IPS DF 6.9 (cell line): ENCODE results near the gene TGOLN2.

Experiments used
- DNase-seq: peaks from one replicate; pipeline ENCODE4 v3.0.0-alpha.2; 2013; ENCODE audit warnings: low read depth, low spot score
- H3K27ac ChIP-seq: one replicate; pipeline ENCODE4 v1.5.1; 2013; ENCODE audit warnings: low read length, control low read depth
- H3K27me3 ChIP-seq: 2 replicates; pipeline ENCODE4 v1.6.1; 2013; ENCODE audit warnings: mild to moderate bottlenecking, low read length; ENCODE audit not compliant: control insufficient read depth, insufficient read depth
- H3K36me3 ChIP-seq: 2 replicates; pipeline ENCODE4 v1.6.1; 2013; ENCODE audit warnings: low read length; ENCODE audit not compliant: control insufficient read depth, insufficient read depth
- H3K4me1 ChIP-seq: 2 replicates; pipeline ENCODE4 v1.6.1; 2013; ENCODE audit warnings: low read length; ENCODE audit not compliant: control insufficient read depth, insufficient read depth
- H3K4me3 ChIP-seq: 2 replicates; pipeline ENCODE4 v1.5.1; 2013; ENCODE audit warnings: mild to moderate bottlenecking, low read length
- H3K9me3 ChIP-seq: 2 replicates; pipeline ENCODE4 v1.6.1; 2013; ENCODE audit warnings: low read length, inconsistent platforms; ENCODE audit not compliant: control insufficient read depth, insufficient read depth
- WGBS: extraction: QIAGEN DNeasy Blood & Tissue Kit; methylation state at CpG from one replicate; pipeline ENCODE4 v1.1.7; 2013; ENCODE audit warnings: mixed read lengths, missing lambda C conversion rate; ENCODE audit not compliant: insufficient read length, insufficient coverage; 5-methylcytosine and 5-hydroxymethylcytosine counted together

The TGOLN2 gene

GRCh38 chr2:85308896-85309555 lies 18.8 kb downstream of the TGOLN2 start:
- DNase-seq = no peak
- no CpG with 5 or more reads among the region's 15 CpGs for WGBS
- Histone ChIP-seq H3K27ac (no peak overlapping the region), H3K4me3 (no peak overlapping the region), H3K4me1 (0 out of 2 replicates have a peak, but pooled peaks cover 1% of the 10 kb centered on the region), H3K36me3 (peaks cover 27% of the 10 kb centered on the region), H3K9me3 (no peaks in the 10 kb centered on the region), H3K27me3 (no peaks in the 10 kb centered on the region)

GRCh38 chr2:85308201-85308600 lies 19.6 kb downstream of the TGOLN2 start:
- H3K4me3 ChIP-seq = no peak overlapping the region
- DNase-seq = no peak
- no peaks in the 10 kb centered on the region for H3K9me3 ChIP-seq
- no peak overlapping the region for H3K27ac ChIP-seq
- 100% methylated on average over 2 of the region's 6 CpGs for WGBS
- H3K27me3 ChIP-seq = no peaks in the 10 kb centered on the region
- H3K4me1 ChIP-seq = 0 out of 2 replicates have a peak, but pooled peaks cover 1% of the 10 kb centered on the region
- H3K36me3 ChIP-seq = peaks cover 29% of the 10 kb centered on the region

GRCh38 chr2:85307527-85307897 lies 20.3 kb downstream of the TGOLN2 start:
- no peak for DNase-seq
- Histone ChIP-seq H3K4me3 (no peak overlapping the region), H3K36me3 (peaks cover 31% of the 10 kb centered on the region), H3K27me3 (no peaks in the 10 kb centered on the region), H3K4me1 (0 out of 2 replicates have a peak, but pooled peaks cover 1% of the 10 kb centered on the region), H3K9me3 (no peaks in the 10 kb centered on the region), H3K27ac (no peak overlapping the region)
- WGBS = no CpG with 5 or more reads among the region's 9 CpGs

- H3K9me3 ChIP-seq = no peaks in the 10 kb centered on the region
- H3K27me3 ChIP-seq = no peaks in the 10 kb centered on the region
- DNase-seq = no peak
- no CpG with 5 or more reads among the region's 28 CpGs for WGBS
- H3K36me3 ChIP-seq = peaks cover 30% of the 10 kb centered on the region
- no peaks in the 10 kb centered on the region for H3K4me1 ChIP-seq
- H3K27ac ChIP-seq = no peak overlapping the region
- H3K4me3 ChIP-seq = no peak overlapping the region
These were observed 23.8 kb downstream of the TGOLN2 start for GRCh38 chr2:85303780-85304531.

- Histone ChIP-seq H3K27ac (no peak overlapping the region), H3K27me3 (no peaks in the 10 kb centered on the region), H3K9me3 (no peaks in the 10 kb centered on the region), H3K4me1 (peaks cover 1% of the 10 kb centered on the region; the same call in 1 of the 2 replicates), H3K36me3 (peaks cover 23% of the 10 kb centered on the region), H3K4me3 (no peak overlapping the region)
- no peak for DNase-seq
- no CpG with 5 or more reads among the region's 6 CpGs for WGBS
These were observed 25.7 kb downstream of the TGOLN2 start for GRCh38 chr2:85302121-85302520.

GRCh38 chr2:85291425-85292023 lies 36.3 kb downstream of the TGOLN2 start:
- Histone ChIP-seq H3K36me3 (no peaks in the 10 kb centered on the region), H3K4me3 (no peak overlapping the region), H3K4me1 (peaks cover 2% of the 10 kb centered on the region; the same call in 1 of the 2 replicates), H3K27ac (no peak overlapping the region), H3K27me3 (no peaks in the 10 kb centered on the region), H3K9me3 (no peaks in the 10 kb centered on the region)
- WGBS = 100% methylated on average over 1 of the region's 4 CpGs
- DNase-seq = no peak

- WGBS = no CpG with 5 or more reads among the region's 10 CpGs
- DNase-seq = no peak
- Histone ChIP-seq H3K27ac (no peak overlapping the region), H3K4me1 (no peaks in the 10 kb centered on the region), H3K4me3 (no peak overlapping the region), H3K9me3 (no peaks in the 10 kb centered on the region), H3K36me3 (no peaks in the 10 kb centered on the region), H3K27me3 (no peaks in the 10 kb centered on the region)
These were observed 39.5 kb downstream of the TGOLN2 start for GRCh38 chr2:85288244-85288725.

GRCh38 chr2:85287721-85288120 lies 40.1 kb downstream of the TGOLN2 start:
- Histone ChIP-seq H3K27me3 (no peaks in the 10 kb centered on the region), H3K4me3 (no peak overlapping the region), H3K9me3 (no peaks in the 10 kb centered on the region), H3K27ac (no peak overlapping the region), H3K36me3 (no peaks in the 10 kb centered on the region), H3K4me1 (no peaks in the 10 kb centered on the region)
- no CpG with 5 or more reads among the region's 7 CpGs for WGBS
- DNase-seq = no peak

- WGBS = no CpG with 5 or more reads among the region's 8 CpGs
- H3K27ac ChIP-seq = no peak overlapping the region
These were observed 40.9 kb downstream of the TGOLN2 start for GRCh38 chr2:85286918-85287317.

GRCh38 chr2:85283641-85284040 lies 44.1 kb downstream of the TGOLN2 start:
- Histone ChIP-seq H3K36me3 (no peaks in the 10 kb centered on the region), H3K4me3 (no peak overlapping the region), H3K9me3 (no peaks in the 10 kb centered on the region), H3K27ac (no peak overlapping the region), H3K27me3 (no peaks in the 10 kb centered on the region), H3K4me1 (peaks cover 1% of the 10 kb centered on the region; the same call in 1 of the 2 replicates)
- no peak for DNase-seq
- no CpG with 5 or more reads among the region's 8 CpGs for WGBS

More at GRCh38 chr2:85286918-85287317, 40.9 kb downstream of the TGOLN2 start:
- Histone ChIP-seq H3K4me3 (no peak overlapping the region), H3K36me3 (no peaks in the 10 kb centered on the region), H3K9me3 (no peaks in the 10 kb centered on the region), H3K27me3 (no peaks in the 10 kb centered on the region), H3K4me1 (no peaks in the 10 kb centered on the region)
- no peak for DNase-seq
